ENCODE results near the gene TRAPPC3L.
"Not testable (repeated sequence)": the region's sequence is repeated elsewhere in the genome, so short reads cannot be mapped to it uniquely, and the experiment has no call there.

TRAPPC3L gene

GRCh38 chr6:116512734-116513133, 32.8 kb downstream of the TRAPPC3L start:
- DNase-seq, result no peak

GRCh38 chr6:116512111-116512559, 33.3 kb downstream of the TRAPPC3L start:
- DNase-seq, result no peak

GRCh38 chr6:116511424-116512110, 33.9 kb downstream of the TRAPPC3L start, which contains the start of gene CALHM5:
TSS of gene CALHM5 (plus strand) at chr6:116511639. CDS start at chr6:116511697, 58 bp downstream.
- DNase-seq, result no peak

- no peak for DNase-seq
Observed at GRCh38 chr6:116508527-116508926, 37.0 kb downstream of the TRAPPC3L start.

- no peak for DNase-seq
Observed at GRCh38 chr6:116507324-116507723, 38.2 kb downstream of the TRAPPC3L start.

- no peak for DNase-seq
Observed at GRCh38 chr6:116500969-116501433, 44.5 kb downstream of the TRAPPC3L start.

GRCh38 chr6:116497113-116497676, 48.3 kb downstream of the TRAPPC3L start:
- no peak for DNase-seq

- DNase-seq, result not testable (repeated sequence)
Observed at GRCh38 chr6:116495161-116495560, 50.3 kb downstream of the TRAPPC3L start.

- no peak for DNase-seq
Observed at GRCh38 chr6:116492331-116493067, 53.0 kb downstream of the TRAPPC3L start.

GRCh38 chr6:116491610-116492330, 53.7 kb downstream of the TRAPPC3L start:
- DNase-seq, result no peak

GRCh38 chr6:116485559-116486184, 59.8 kb downstream of the TRAPPC3L start:
- no peak for DNase-seq

GRCh38 chr6:116483616-116484015, 61.9 kb downstream of the TRAPPC3L start:
- no peak for DNase-seq

GRCh38 chr6:116482780-116483179, 62.7 kb downstream of the TRAPPC3L start:
- no peak for DNase-seq

GRCh38 chr6:116476002-116476678, 69.3 kb downstream of the TRAPPC3L start:
- no peak for DNase-seq

GRCh38 chr6:116475141-116475540, 70.3 kb downstream of the TRAPPC3L start:
- DNase-seq, result no peak

- no peak for DNase-seq
Observed at GRCh38 chr6:116472706-116473105, 72.8 kb downstream of the TRAPPC3L start.

GRCh38 chr6:116471531-116471930, 74.0 kb downstream of the TRAPPC3L start:
- DNase-seq, result no peak

GRCh38 chr6:116468293-116468692, 77.2 kb downstream of the TRAPPC3L start:
- DNase-seq, result no peak

- DNase-seq, result no peak
Observed at GRCh38 chr6:116467514-116467913, 78.0 kb downstream of the TRAPPC3L start.

GRCh38 chr6:116467096-116467495, 78.4 kb downstream of the TRAPPC3L start:
- no peak for DNase-seq

- DNase-seq, result no peak
Observed at GRCh38 chr6:116465246-116465645, 80.2 kb downstream of the TRAPPC3L start.

- DNase-seq, result no peak
Observed at GRCh38 chr6:116463301-116463700, 82.2 kb downstream of the TRAPPC3L start.
